Heart right ventricle (tissue), 16 donors: Measurements from ENCODE around the gene AGO4. TPM values are rescaled to one million over a fixed set of nuclear protein-coding genes. Genes with fewer than 3 reads are reported as not detected.
"Not testable (repeated sequence)": the region's sequence is repeated elsewhere in the genome, so short reads cannot be mapped to it uniquely, and the experiment has no call there.

ENCODE experiments used
- ATAC-seq, 8 donors: fragments of 200-7000 bp; cut with Tn5 transposase; one replicate each; pipeline ENCODE4 v1.9.1; 2020; ENCODE audit warnings: mild to moderate bottlenecking in 8 of 8, moderate library complexity in 8 of 8, moderate number of reproducible peaks in 1 of 8
- DNase-seq, 2 donors: peaks; one replicate each; pipeline ENCODE4 v3.0.0-alpha.2; 2020
- H3K27ac ChIP-seq, 10 donors: fragments of 200-600 bp; sonication (generic) in 2 of 10; one replicate each; pipeline versions ENCODE4 v1.5.0 to v1.8.0; 2020 to 2022; ENCODE audit warnings: mild to moderate bottlenecking in 3 of 10
- H3K27me3 ChIP-seq, 7 donors: fragments of 200-600 bp; one replicate each; pipeline ENCODE4 v1.8.0; 2021 to 2022; ENCODE audit warnings: mild to moderate bottlenecking in 2 of 7
- H3K36me3 ChIP-seq, 9 donors: fragments of 200-600 bp; sonication (generic) in 1 of 9; one replicate each; pipeline versions ENCODE4 v1.5.0 to v1.8.0; 2020 to 2022; ENCODE audit warnings: mild to moderate bottlenecking in 2 of 9
- H3K4me1 ChIP-seq, 9 donors: fragments of 200-600 bp; sonication (generic) in 1 of 9; one replicate each; pipeline versions ENCODE4 v1.5.0 to v1.8.0; 2020 to 2022; ENCODE audit warnings: mild to moderate bottlenecking in 4 of 9
- H3K4me3 ChIP-seq, 10 donors: fragments of 200-600 bp; sonication (generic) in 2 of 10; one replicate each; pipeline versions ENCODE4 v1.5.0 to v1.8.0; 2020 to 2022; ENCODE audit warnings: mild to moderate bottlenecking in 7 of 10, moderate library complexity in 2 of 10
- H3K9me3 ChIP-seq, 11 donors: fragments of 200-600 bp in 10 of 11; sonication (generic) in 2 of 11; one replicate each; pipeline versions ENCODE4 v1.5.0 to v1.8.0; 2013 to 2022; ENCODE audit warnings: mild to moderate bottlenecking in 2 of 11, control low read depth in 1 of 11, moderate library complexity in 1 of 11
- CTCF ChIP-seq, 9 donors: fragments of 200-600 bp; sonication (generic) in 2 of 9; IDR thresholded peaks; one replicate each; pipeline versions ENCODE4 v1.5.0 to v1.8.0; 2021 to 2022; ENCODE audit warnings: antibody characterized with exemption in 9 of 9, mild to moderate bottlenecking in 5 of 9, moderate library complexity in 1 of 9
- WGBS, 2 donors: extraction: QIAGEN DNeasy Blood & Tissue Kit; methylation state at CpG; one replicate each; pipeline ENCODE4 v1.1.7; 2013; ENCODE audit warnings: inconsistent platforms in 1 of 2; 5-methylcytosine and 5-hydroxymethylcytosine counted together
- intact Hi-C, 10 donors: fragments of 100-400 bp; cut with DNase I; formaldehyde crosslinking; loops; one replicate each; pipeline versions ENCODE4 v1.11.1 to v1.14.2; 2022
- polyA plus RNA-seq, 2 donors: library from polyadenylated mRNA; stranded (reverse); fragments of 200-250 nt; gene quantifications; one replicate each; pipeline ENCODE4 v1.2.3, GENCODE V29; 2013
- total RNA-seq, 10 donors: library from RNA; stranded (reverse); fragmentation: NEBNext Ultra II Directional in 3 of 10; extraction: Animal tissue kit (Norgen Biotek cat#: 25700) in 3 of 10; gene quantifications; one replicate each; pipeline versions ENCODE4 v1.2.1 to v1.2.4, GENCODE V29; 2021 to 2023
- donor health status: Arrhythmogenic right ventricular cardiomyopathy.
- donor health status: ischemic (EF 13 %, LVEDD 7.1; RV severe dilation, severe dysfunction).
- donor health status: healthy with polysubstance abuse.
- donor health status: DM: no; HTN: yes; CAD: no.
- donor health status: DM: no; HTN: no; CAD: no.
- donor health status: ischemic (EF 25% LVEDD 6.9; RV normal size, moderate dysfunction).
- donor health status: ischemic (EF 25% LVEDD 5.7; RV mildly dilated, moderate dysfunction).
- donor health status: healthy.
- donor health status: DM: yes; HTN: yes; CAD: no.
- donor health status: Ischemic cardiomyopathy.
- donor health status: ischemic (EF 35%, LVEDD 5.7; RV mildly dilated, moderate dysfunction).
- donor health status: nonischemic (EF 11% LVEDD 7.7; RV severe dilation, severe dysfunction).
- donor health status: DM: yes; HTN: yes; CAD: no.
- donor health status: PGD.
- donor health status: ischemic (EF 29% LVEDD 5.4; RV normal size, mild dysfunction).
- donor health status: nonischemic (EF 23%, LVEDD 6.1; RV moderate dilation, normal function).

AGO4 gene
- total and polyA plus RNA-seq, 12 donors: 4.1 to 25.1 (median 20.4) TPM

- DNase-seq (no peak), ATAC-seq (no peak)
- TF ChIP-seq CTCF (IDR thresholded peaks at IDR 0.05): no peak
- H3K4me3 ChIP-seq: peak overlapping the region; percentile 61 to 95 (median 76)
- H3K4me1 ChIP-seq: peaks cover 0 to 14% (median 6%) of the 10 kb centered on the region in 9 donors
- H3K9me3 ChIP-seq: no peaks in the 10 kb centered on the region
- H3K27ac ChIP-seq: peak overlapping the region in 9 of 10 donors; percentile 67 to 86 (median 85)
- H3K36me3 ChIP-seq: no peaks in the 10 kb centered on the region
- intact Hi-C loops: no loop called here
- 47 to 52% methylated on average over 19 of the region's 19 CpGs for WGBS, 2 donors
- no peaks in the 10 kb centered on the region for H3K27me3 ChIP-seq
Measured at GRCh38 chr1:35768350-35769187, 39.2 kb upstream of the AGO4 start.

DNA sequence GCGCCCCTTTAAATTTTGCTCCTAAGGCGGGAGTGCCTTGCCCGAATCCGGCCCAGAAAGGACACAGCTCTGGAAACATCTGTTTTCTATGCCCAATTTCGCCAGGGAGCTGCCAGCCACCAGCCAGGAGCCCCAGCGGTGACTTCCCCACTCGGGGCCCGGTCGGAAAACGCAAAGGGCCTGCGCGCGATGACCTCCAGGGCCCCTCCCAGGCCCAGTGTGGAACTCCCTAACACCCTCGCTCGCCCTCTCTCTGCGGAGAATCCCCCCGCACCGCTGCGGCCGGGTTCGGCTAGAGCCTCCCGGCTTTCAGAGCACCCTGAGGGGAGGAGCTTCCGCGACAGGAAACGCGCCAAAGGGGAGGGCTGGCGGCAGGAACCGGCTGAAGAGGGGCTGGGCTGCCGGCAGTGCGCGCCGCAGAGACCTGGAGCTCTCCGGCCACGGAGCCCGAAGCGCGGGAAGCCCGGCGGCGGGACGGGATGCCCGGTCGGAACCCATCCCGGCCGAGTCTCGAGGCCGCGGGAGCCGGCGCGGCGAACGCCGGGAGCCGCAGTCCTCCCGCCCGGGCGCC lies 38.5 kb upstream of the AGO4 start:
- H3K4me1 ChIP-seq: peaks cover 0 to 14% (median 6%) of the 10 kb centered on the region in 9 donors
- H3K27ac ChIP-seq: peak overlapping the region in 9 of 10 donors; percentile 67 to 86 (median 85)
- H3K36me3 ChIP-seq: no peaks in the 10 kb centered on the region
- intact Hi-C loops: no loop called here
- H3K27me3 ChIP-seq: no peaks in the 10 kb centered on the region
- peak; percentile 86 to 87 for DNase-seq
- H3K9me3 ChIP-seq: no peaks in the 10 kb centered on the region
- WGBS, 2 donors: 0% methylated on average over 50 to 58 of the region's 58 CpGs
- peak overlapping the region; percentile 61 to 95 (median 76) for H3K4me3 ChIP-seq
- ATAC-seq: peak; percentile 90 to 97 (median 94)
- peak in 7 of 9 donors; percentile 12 to 50 (median 27) for TF ChIP-seq CTCF (IDR thresholded peaks at IDR 0.05)

DNA sequence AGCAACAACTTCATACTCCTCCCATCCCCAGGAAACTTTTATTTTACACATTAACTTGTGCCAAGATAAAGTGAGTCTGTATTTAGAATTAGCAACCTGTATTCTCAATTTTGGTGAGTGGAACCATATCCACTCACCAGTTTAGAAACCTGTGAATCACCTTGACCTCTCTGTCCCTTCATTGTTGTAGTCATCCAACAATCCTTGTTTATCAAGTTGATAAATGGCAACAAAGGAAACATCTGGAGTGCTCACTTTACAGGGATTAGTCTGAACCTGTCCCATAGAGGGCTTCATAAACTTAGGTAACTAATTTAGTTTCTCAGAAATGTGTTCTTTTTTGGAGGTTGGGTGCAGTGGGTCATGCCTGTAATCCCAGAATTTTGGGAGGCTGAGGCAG lies 34.1 kb upstream of the AGO4 start:
- Histone ChIP-seq H3K27ac (no peak overlapping the region), H3K9me3 (no peaks in the 10 kb centered on the region), H3K27me3 (no peaks in the 10 kb centered on the region), H3K36me3 (no peaks in the 10 kb centered on the region), H3K4me1 (peaks cover 0 to 8% (median 3%) of the 10 kb centered on the region in 9 donors), H3K4me3 (no peak overlapping the region)
- DNase-seq (no peak), ATAC-seq (no peak)
- no peak for TF ChIP-seq CTCF (IDR thresholded peaks at IDR 0.05)
- intact Hi-C loops: loop anchor here in 9 of 10 donors (2.0 to 10.0 kb wide), 8 partner anchors 56 to 569 kb away; partner anchors contain the start of genes TFAP2E (in 2 of the 9) and C1orf216 (in 1 of the 9)

GRCh38 chr1:35776172-35776571 lies 31.6 kb upstream of the AGO4 start:
- H3K4me1 ChIP-seq, H3K9me3 ChIP-seq, H3K27ac ChIP-seq, H3K4me3 ChIP-seq, ATAC-seq, H3K27me3 ChIP-seq, H3K36me3 ChIP-seq, DNase-seq: not testable (repeated sequence)
- 93 to 95% methylated on average over 6 of the region's 6 CpGs for whole genome bisulfite sequencing, 2 donors
- intact Hi-C loops: loop anchor here in 5 of 10 donors (5.0 to 10.0 kb wide), 5 partner anchors 201 to 571 kb away; partner anchors contain the start of gene TFAP2E (in 1 of the 5)
